WTC11 (cell line): ENCODE results near the gene CTNNA3.

ENCODE experiments used
- ATF2 ChIP-seq: sonication (generic); formaldehyde crosslinking; IDR thresholded peaks from 2 replicates; pipeline ENCODE4 v1.8.1; 2022; ENCODE audit warnings: low read depth, missing genetic modification reagents, borderline replicate concordance
- FOXK1 ChIP-seq: sonication (generic); formaldehyde crosslinking; IDR thresholded peaks from 2 replicates; pipeline ENCODE4 v1.8.0; 2022; ENCODE audit warnings: mild to moderate bottlenecking, moderate library complexity, missing genetic modification reagents
- TEAD1 ChIP-seq: sonication (generic); formaldehyde crosslinking; IDR thresholded peaks from 2 replicates; pipeline ENCODE4 v1.8.0; 2022; ENCODE audit warnings: mild to moderate bottlenecking, missing genetic modification reagents
- TP53 ChIP-seq: sonication (generic); formaldehyde crosslinking; IDR thresholded peaks from 2 replicates; pipeline ENCODE4 v1.8.1; 2023; ENCODE audit warnings: mild to moderate bottlenecking, missing genetic modification reagents
- USF2 ChIP-seq: sonication (generic); formaldehyde crosslinking; IDR thresholded peaks from 2 replicates; pipeline ENCODE4 v1.8.1; 2023; ENCODE audit warnings: mild to moderate bottlenecking, missing genetic modification reagents, moderate library complexity
- TF ChIP-seq, protein P1 (sequence below): fragments of 200-600 bp; IDR thresholded peaks from 2 replicates; pipeline ENCODE4 v1.8.0; 2022; ENCODE audit warnings: antibody characterized with exemption
- TF ChIP-seq, protein P2 (sequence below): sonication (generic); formaldehyde crosslinking; IDR thresholded peaks from 2 replicates; pipeline ENCODE4 v1.8.0; 2022; ENCODE audit warnings: missing genetic modification reagents

GRCh38 chr10:67539312-67539711, 156.7 kb downstream of the CTNNA3 start:
- TF ChIP-seq ATF2 (CRISPR knock-in tag): no peak
- no peak for TF ChIP-seq USF2 (CRISPR knock-in tag)
- TF ChIP-seq TP53 (CRISPR knock-in tag): no peak
- TF ChIP-seq, protein P1, sequence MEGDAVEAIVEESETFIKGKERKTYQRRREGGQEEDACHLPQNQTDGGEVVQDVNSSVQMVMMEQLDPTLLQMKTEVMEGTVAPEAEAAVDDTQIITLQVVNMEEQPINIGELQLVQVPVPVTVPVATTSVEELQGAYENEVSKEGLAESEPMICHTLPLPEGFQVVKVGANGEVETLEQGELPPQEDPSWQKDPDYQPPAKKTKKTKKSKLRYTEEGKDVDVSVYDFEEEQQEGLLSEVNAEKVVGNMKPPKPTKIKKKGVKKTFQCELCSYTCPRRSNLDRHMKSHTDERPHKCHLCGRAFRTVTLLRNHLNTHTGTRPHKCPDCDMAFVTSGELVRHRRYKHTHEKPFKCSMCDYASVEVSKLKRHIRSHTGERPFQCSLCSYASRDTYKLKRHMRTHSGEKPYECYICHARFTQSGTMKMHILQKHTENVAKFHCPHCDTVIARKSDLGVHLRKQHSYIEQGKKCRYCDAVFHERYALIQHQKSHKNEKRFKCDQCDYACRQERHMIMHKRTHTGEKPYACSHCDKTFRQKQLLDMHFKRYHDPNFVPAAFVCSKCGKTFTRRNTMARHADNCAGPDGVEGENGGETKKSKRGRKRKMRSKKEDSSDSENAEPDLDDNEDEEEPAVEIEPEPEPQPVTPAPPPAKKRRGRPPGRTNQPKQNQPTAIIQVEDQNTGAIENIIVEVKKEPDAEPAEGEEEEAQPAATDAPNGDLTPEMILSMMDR: no peak
- TF ChIP-seq FOXK1 (CRISPR knock-in tag): no peak
- no peak for TF ChIP-seq TEAD1
- TF ChIP-seq, protein P2, sequence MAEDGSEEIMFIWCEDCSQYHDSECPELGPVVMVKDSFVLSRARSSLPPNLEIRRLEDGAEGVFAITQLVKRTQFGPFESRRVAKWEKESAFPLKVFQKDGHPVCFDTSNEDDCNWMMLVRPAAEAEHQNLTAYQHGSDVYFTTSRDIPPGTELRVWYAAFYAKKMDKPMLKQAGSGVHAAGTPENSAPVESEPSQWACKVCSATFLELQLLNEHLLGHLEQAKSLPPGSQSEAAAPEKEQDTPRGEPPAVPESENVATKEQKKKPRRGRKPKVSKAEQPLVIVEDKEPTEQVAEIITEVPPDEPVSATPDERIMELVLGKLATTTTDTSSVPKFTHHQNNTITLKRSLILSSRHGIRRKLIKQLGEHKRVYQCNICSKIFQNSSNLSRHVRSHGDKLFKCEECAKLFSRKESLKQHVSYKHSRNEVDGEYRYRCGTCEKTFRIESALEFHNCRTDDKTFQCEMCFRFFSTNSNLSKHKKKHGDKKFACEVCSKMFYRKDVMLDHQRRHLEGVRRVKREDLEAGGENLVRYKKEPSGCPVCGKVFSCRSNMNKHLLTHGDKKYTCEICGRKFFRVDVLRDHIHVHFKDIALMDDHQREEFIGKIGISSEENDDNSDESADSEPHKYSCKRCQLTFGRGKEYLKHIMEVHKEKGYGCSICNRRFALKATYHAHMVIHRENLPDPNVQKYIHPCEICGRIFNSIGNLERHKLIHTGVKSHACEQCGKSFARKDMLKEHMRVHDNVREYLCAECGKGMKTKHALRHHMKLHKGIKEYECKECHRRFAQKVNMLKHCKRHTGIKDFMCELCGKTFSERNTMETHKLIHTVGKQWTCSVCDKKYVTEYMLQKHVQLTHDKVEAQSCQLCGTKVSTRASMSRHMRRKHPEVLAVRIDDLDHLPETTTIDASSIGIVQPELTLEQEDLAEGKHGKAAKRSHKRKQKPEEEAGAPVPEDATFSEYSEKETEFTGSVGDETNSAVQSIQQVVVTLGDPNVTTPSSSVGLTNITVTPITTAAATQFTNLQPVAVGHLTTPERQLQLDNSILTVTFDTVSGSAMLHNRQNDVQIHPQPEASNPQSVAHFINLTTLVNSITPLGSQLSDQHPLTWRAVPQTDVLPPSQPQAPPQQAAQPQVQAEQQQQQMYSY (CRISPR knock-in tag): no peak
